H1 (cell line): Measurements from ENCODE around the gene GCSAM. TPM values are rescaled to one million over a fixed set of nuclear protein-coding genes. Genes with fewer than 3 reads are reported as not detected.

Experiments used
- CTCF ChIA-PET: fragments of 300-600 bp; sonication (Branson Sonifier 250); formaldehyde crosslinking; loops from one replicate; lab custom pipeline; 2021; ENCODE audit not compliant: partially characterized antibody; lab: Charles Lee
- POLR2A ChIA-PET: fragments of 300-600 bp; sonication (Branson Sonifier 250); formaldehyde crosslinking; loops from one replicate; lab custom pipeline; 2021; ENCODE audit warnings: inconsistent platforms; ENCODE audit not compliant: partially characterized antibody; lab: Charles Lee
- DNase-seq, 2 experiments: peaks; one replicate each; pipeline versions ENCODE4 v3.0.0 to v3.0.0-alpha.2; 2010 to 2022; ENCODE audit warnings: low spot score in 2 of 2, low read depth in 1 of 2, mixed read lengths in 1 of 2
- FAIRE-seq: peaks from 2 replicates; lab custom pipeline; 2011; peaks lifted over from hg19 to GRCh38; lab: Jason Lieb, UNC
- H2AFZ ChIP-seq: 2 replicates; pipeline ENCODE4 v1.8.1; 2012; ENCODE audit warnings: low read length, inconsistent platforms
- H2AK5ac ChIP-seq: 2 replicates; pipeline ENCODE4 v1.6.1; 2013; ENCODE audit warnings: low read depth, low read length
- H2BK120ac ChIP-seq: replicated peaks from 2 replicates; pipeline ENCODE3; 2013; ENCODE audit warnings: low read depth, low read length, inconsistent platforms
- H2BK12ac ChIP-seq: 2 replicates; pipeline ENCODE4 v1.6.1; 2013; ENCODE audit warnings: low read depth, low read length
- H2BK15ac ChIP-seq: 2 replicates; pipeline ENCODE4 v1.6.1; 2013; ENCODE audit warnings: low read length
- H2BK20ac ChIP-seq: 2 replicates; pipeline ENCODE4 v1.6.1; 2013; ENCODE audit warnings: low read length
- H2BK5ac ChIP-seq: 2 replicates; pipeline ENCODE4 v1.6.1; 2013; ENCODE audit warnings: low read depth, low read length
- H3K14ac ChIP-seq: 2 replicates; pipeline ENCODE4 v1.6.1; 2013; ENCODE audit warnings: inconsistent platforms; ENCODE audit not compliant: insufficient read length
- H3K18ac ChIP-seq: 2 replicates; pipeline ENCODE4 v1.6.1; 2013; ENCODE audit warnings: low read length; ENCODE audit errors: extremely low read depth
- H3K23ac ChIP-seq: 2 replicates; pipeline ENCODE4 v1.6.1; 2013; ENCODE audit warnings: inconsistent platforms; ENCODE audit not compliant: insufficient read length
- H3K23me2 ChIP-seq: 2 replicates; pipeline ENCODE4 v1.6.1; 2013; ENCODE audit warnings: low read depth, low read length
- H3K27ac ChIP-seq: 2 replicates; pipeline ENCODE4 v1.6.1; 2011; ENCODE audit warnings: low read depth, low read length, inconsistent platforms
- H3K27me3 ChIP-seq, 4 experiments: replicated peaks in 1 of 4; 1 replicate in 1 of 4; 2 replicates in 3 of 4; pipeline versions ENCODE4 v1.6.1 to v1.8.1; 2011 to 2013; ENCODE audit warnings: low read length in 3 of 4, mild to moderate bottlenecking in 3 of 4, inconsistent platforms in 2 of 4, mixed read lengths in 2 of 4, moderate library complexity in 1 of 4; ENCODE audit not compliant: control insufficient read depth in 3 of 4, insufficient read depth in 3 of 4; ENCODE audit errors: extremely low read depth in 1 of 4
- H3K36me3 ChIP-seq, 4 experiments: 2 replicates each; pipeline versions ENCODE4 v1.6.1 to v1.8.1; 2011 to 2013; ENCODE audit warnings: mild to moderate bottlenecking in 4 of 4, low read length in 3 of 4, moderate library complexity in 2 of 4, control low read depth in 1 of 4, inconsistent platforms in 1 of 4; ENCODE audit not compliant: insufficient read depth in 4 of 4, control insufficient read depth in 2 of 4
- H3K4ac ChIP-seq: replicated peaks from 2 replicates; pipeline ENCODE3; 2013; ENCODE audit warnings: low read length, low read depth, mixed read lengths, inconsistent platforms; ENCODE audit not compliant: insufficient read length
- H3K4me1 ChIP-seq, 4 experiments: replicated peaks in 1 of 4; 1 replicate in 1 of 4; 2 replicates in 3 of 4; pipeline versions ENCODE4 v1.6.1 to v1.8.1; 2011 to 2013; ENCODE audit warnings: low read length in 3 of 4, inconsistent platforms in 2 of 4, mixed read lengths in 1 of 4; ENCODE audit not compliant: insufficient read depth in 4 of 4, control insufficient read depth in 3 of 4
- H3K4me2 ChIP-seq, 2 experiments: 2 replicates each; pipeline versions ENCODE4 v1.6.1 to v1.8.1; 2011 to 2013; ENCODE audit warnings: low read depth in 2 of 2, low read length in 2 of 2, control low read depth in 1 of 2, inconsistent platforms in 1 of 2, mild to moderate bottlenecking in 1 of 2; ENCODE audit not compliant: insufficient read depth in 1 of 2
- H3K4me3 ChIP-seq, 4 experiments: fragments of 200-600, 300-600 bp in 1 of 4; sonication (generic), shearing (Covaris generic), sonication (Bioruptor Twin) in 1 of 4; 2 replicates each; pipeline versions ENCODE4 v1.5.1 to v1.8.1; 2011 to 2016; ENCODE audit warnings: low read length in 4 of 4, low read depth in 3 of 4, control low read depth in 2 of 4, inconsistent platforms in 2 of 4, mild to moderate bottlenecking in 2 of 4, mixed read lengths in 1 of 4, moderate library complexity in 1 of 4; ENCODE audit not compliant: insufficient read depth in 2 of 4; ENCODE audit errors: extremely low read depth in 1 of 4
- H3K56ac ChIP-seq: replicated peaks from 2 replicates; pipeline ENCODE3; 2013; ENCODE audit warnings: low read depth, mild to moderate bottlenecking, mixed read lengths, low read length, inconsistent platforms; ENCODE audit not compliant: insufficient read length
- H3K79me1 ChIP-seq: 2 replicates; pipeline ENCODE4 v1.6.1; 2013; ENCODE audit warnings: low read depth, low read length, control low read depth
- H3K79me2 ChIP-seq, 2 experiments: 2 replicates each; pipeline versions ENCODE4 v1.6.1 to v1.8.1; 2012 to 2013; ENCODE audit warnings: low read length in 2 of 2, mild to moderate bottlenecking in 2 of 2, inconsistent platforms in 1 of 2; ENCODE audit not compliant: insufficient read depth in 2 of 2, control insufficient read depth in 1 of 2
- H3K9ac ChIP-seq, 4 experiments: replicated peaks in 1 of 4; 1 replicate in 1 of 4; 2 replicates in 3 of 4; pipeline versions ENCODE4 v1.6.1 to v1.8.1; 2011 to 2013; ENCODE audit warnings: low read depth in 3 of 4, low read length in 3 of 4, control low read depth in 2 of 4, mild to moderate bottlenecking in 2 of 4, moderate library complexity in 2 of 4, inconsistent platforms in 1 of 4; ENCODE audit errors: extremely low read depth in 1 of 4
- H3K9me3 ChIP-seq, 2 experiments: 2 replicates each; pipeline versions ENCODE4 v1.6.1 to v1.8.1; 2012 to 2013; ENCODE audit warnings: mild to moderate bottlenecking in 2 of 2, moderate library complexity in 2 of 2, control low read depth in 1 of 2, inconsistent platforms in 1 of 2, low read depth in 1 of 2, low read length in 1 of 2, mixed read lengths in 1 of 2; ENCODE audit not compliant: insufficient read depth in 2 of 2
- H4K20me1 ChIP-seq, 2 experiments: replicated peaks in 1 of 2; 2 replicates each; pipeline versions ENCODE3 to v1.8.1; 2011 to 2013; ENCODE audit warnings: inconsistent platforms in 2 of 2, low read length in 2 of 2, mild to moderate bottlenecking in 1 of 2; ENCODE audit not compliant: insufficient read depth in 2 of 2, control insufficient read depth in 1 of 2
- H4K5ac ChIP-seq: 2 replicates; pipeline ENCODE4 v1.6.1; 2013; ENCODE audit warnings: low read length, low read depth, mixed read lengths, inconsistent platforms; ENCODE audit not compliant: insufficient read length
- H4K8ac ChIP-seq: 2 replicates; pipeline ENCODE4 v1.8.0; 2013; ENCODE audit warnings: mild to moderate bottlenecking, moderate library complexity, low read length, inconsistent platforms; ENCODE audit not compliant: insufficient read depth; ENCODE audit errors: extremely low read depth
- H4K91ac ChIP-seq: replicated peaks from 2 replicates; pipeline ENCODE3; 2013; ENCODE audit warnings: low read length, mixed read lengths, inconsistent platforms; ENCODE audit not compliant: insufficient read length
- ASH2L ChIP-seq: fragments of 200-600, 300-600 bp; sonication (generic); IDR thresholded peaks from one replicate; pipeline ENCODE4 v1.7.1; 2017; ENCODE audit warnings: low read length
- E2F6 ChIP-seq: IDR thresholded peaks from 2 replicates; pipeline ENCODE4 v1.6.1; 2012; ENCODE audit warnings: inconsistent platforms
- EZH2 ChIP-seq: fragments of 200-600 bp; sonication (generic); IDR thresholded peaks from 2 replicates; pipeline ENCODE4 v1.7.1; 2012; ENCODE audit warnings: low read depth, mild to moderate bottlenecking, moderate library complexity, low read length, inconsistent platforms; ENCODE audit not compliant: severe bottlenecking
- GTF2F1 ChIP-seq: IDR thresholded peaks from 2 replicates; pipeline ENCODE4 v1.6.1; 2012; ENCODE audit warnings: low read depth, low read length, improper control_type of control experiment, borderline replicate concordance
- KDM4A ChIP-seq: IDR thresholded peaks from one replicate; pipeline ENCODE4 v1.7.1; 2012; ENCODE audit warnings: low read depth, mild to moderate bottlenecking, moderate library complexity, low read length, inconsistent platforms; ENCODE audit not compliant: severe bottlenecking
- NRF1 ChIP-seq: IDR thresholded peaks from 2 replicates; pipeline ENCODE4 v1.6.1; 2011; ENCODE audit warnings: mild to moderate bottlenecking, low read depth, low read length, improper control_type of control experiment
- RFX5 ChIP-seq: IDR thresholded peaks from 2 replicates; pipeline ENCODE4 v1.6.1; 2011; ENCODE audit warnings: low read depth, low read length, improper control_type of control experiment, borderline replicate concordance
- WGBS, 2 experiments: shearing (Covaris generic) in 1 of 2; methylation state at CpG; one replicate each; pipeline versions ENCODE4 v1.1.6 to v1.1.7; 2013 to 2015; ENCODE audit warnings: low lambda C conversion rate in 2 of 2, mixed read lengths in 2 of 2, inconsistent platforms in 1 of 2, low coverage in 1 of 2, missing lambda C conversion rate in 1 of 2; ENCODE audit not compliant: insufficient replicate concordance in 2 of 2, insufficient coverage in 1 of 2, insufficient read length in 1 of 2; ENCODE audit errors: extremely low coverage in 1 of 2, missing lambda C conversion rate in 1 of 2; 5-methylcytosine and 5-hydroxymethylcytosine counted together
- polyA plus RNA-seq, 7 experiments: library from polyadenylated mRNA; depleted of rRNA in 3 of 7; stranded (reverse) in 5 of 7; unstranded in 2 of 7; fragments of >200 nt in 5 of 7; fragments of 200-250 nt in 2 of 7; gene quantifications; 1 replicate in 5 of 7; 2 replicates in 1 of 7; 4 replicates in 1 of 7; pipeline versions ENCODE4 v1.2.1 to v1.2.3, GENCODE V29; 2011 to 2013; ENCODE audit warnings: missing spikeins in 2 of 7, mixed read lengths in 2 of 7
- total RNA-seq: library from RNA; stranded (reverse); fragmentation: NEBNext Ultra II Directional; extraction: Animal tissue kit (Norgen Biotek cat#: 25700); gene quantifications from 2 replicates; pipeline ENCODE4 v1.2.1, GENCODE V29; 2021

Gene GCSAM
- total and polyA plus RNA-seq, 2 of the 8 experiments (the other 6 are each of a cell fraction or from before 2014, with no cell fraction given), result not detected

- no peak overlapping the region for H2BK12ac ChIP-seq
- no peak overlapping the region for H2AFZ ChIP-seq
- no peak overlapping the region for H2BK5ac ChIP-seq
- TF ChIP-seq KDM4A (no peak), NRF1 (no peak), E2F6 (no peak), ASH2L (no peak), RFX5 (no peak), EZH2 (no peak), GTF2F1 (no peak)
- no peak overlapping the region for H3K14ac ChIP-seq
- no peak overlapping the region for H2BK15ac ChIP-seq
- ChIA-PET CTCF (interaction anchor here (1.2 to 1.6 kb wide), 3 partner anchors 28 to 119 kb away, joined by 3 to 4 read pairs (median 3); partner anchors contain the start of gene SLC9C1), POLR2A (interaction anchor here (2.0 kb wide), 1 partner anchor 12 kb away, joined by 4 read pairs; no protein-coding TSS in a partner anchor)
- no peaks in the 10 kb centered on the region for H3K79me2 ChIP-seq
- WGBS, 2 experiments, result 93% methylated on average over 5 of the region's 5 CpGs; no CpG with 5 or more reads in 1 of the 2 experiments
- no peaks in the 10 kb centered on the region for H3K4me1 ChIP-seq
- H4K5ac ChIP-seq, result no peak overlapping the region
- H4K8ac ChIP-seq, result no peak overlapping the region
- no peak overlapping the region for H2BK120ac ChIP-seq
- no peaks in the 10 kb centered on the region for H4K20me1 ChIP-seq
- H3K36me3 ChIP-seq, result no peaks in the 10 kb centered on the region
- H3K56ac ChIP-seq, result no peak overlapping the region
- no peaks in the 10 kb centered on the region for H3K79me1 ChIP-seq
- no peak overlapping the region for H3K23ac ChIP-seq
- no peak overlapping the region for H2AK5ac ChIP-seq
- no peak for DNase-seq
- no peak overlapping the region for H2BK20ac ChIP-seq
- H3K23me2 ChIP-seq, result no peaks in the 10 kb centered on the region
- FAIRE-seq, result no peak
- no peak overlapping the region for H3K4ac ChIP-seq
- no peak overlapping the region for H3K4me2 ChIP-seq
- H3K18ac ChIP-seq, result no peak overlapping the region
- no peaks in the 10 kb centered on the region for H3K9me3 ChIP-seq
- H3K4me3 ChIP-seq, result no peak overlapping the region
- H3K27ac ChIP-seq, result no peak overlapping the region
- no peak overlapping the region for H3K9ac ChIP-seq
- H3K27me3 ChIP-seq, result no peaks in the 10 kb centered on the region
- H4K91ac ChIP-seq, result no peak overlapping the region
Measured at GRCh38 chr3:112175037-112175436, 42.0 kb upstream of the GCSAM start.
